Type B pancreatic cell (in vitro differentiated cells): Measurements from ENCODE around the gene COLQ. TPM values are rescaled to one million over a fixed set of nuclear protein-coding genes. Genes with fewer than 3 reads are reported as not detected.
"Not testable (repeated sequence)": the region's sequence is repeated elsewhere in the genome, so short reads cannot be mapped to it uniquely, and the experiment has no call there.

ENCODE experiments used
- DNase-seq: peaks from one replicate; pipeline ENCODE4 v3.0.0; 2021; ENCODE audit warnings: mixed read lengths; ENCODE audit not compliant: unreplicated experiment; ENCODE audit errors: extremely low spot score
- H3K27ac Mint-ChIP-seq: 2 replicates; pipeline ENCODE4 v1.8.0; 2021; ENCODE audit warnings: mild to moderate bottlenecking, mixed read lengths
- H3K27me3 Mint-ChIP-seq: 2 replicates; pipeline ENCODE4 v1.8.0; 2021; ENCODE audit warnings: mixed read lengths
- H3K36me3 Mint-ChIP-seq: 2 replicates; pipeline ENCODE4 v1.8.0; 2021; ENCODE audit warnings: mixed read lengths
- H3K4me1 Mint-ChIP-seq: one replicate; pipeline ENCODE4 v1.8.0; 2021; ENCODE audit warnings: mixed read lengths; ENCODE audit not compliant: unreplicated experiment
- H3K4me3 Mint-ChIP-seq: 2 replicates; pipeline ENCODE4 v1.8.0; 2021; ENCODE audit warnings: mild to moderate bottlenecking, mixed read lengths
- H3K9me3 Mint-ChIP-seq: 2 replicates; pipeline ENCODE4 v1.8.0; 2021; ENCODE audit warnings: mixed read lengths
- CTCF ChIP-seq: fragments of 200-600 bp; sonication (generic); conservative IDR thresholded peaks from 2 replicates; pipeline ENCODE4 v1.5.0; 2021; ENCODE audit warnings: antibody characterized with exemption, mild to moderate bottlenecking
- total RNA-seq: library from RNA; stranded (reverse); gene quantifications from 2 replicates; pipeline ENCODE4 v1.2.1, GENCODE V29; 2021; ENCODE audit warnings: low replicate concordance

COLQ gene
- total RNA-seq, 1 donor from 2014 or later: 4.1 TPM

GRCh38 chr3:15462451-15462850 lies 59.1 kb downstream of the COLQ start:
- DNase-seq: no peak
- peaks cover 5% of the 10 kb centered on the region for H3K4me1 Mint-ChIP-seq
- H3K9me3 Mint-ChIP-seq: peaks cover 5% of the 10 kb centered on the region

GRCh38 chr3:15460891-15461531 lies 60.5 kb downstream of the COLQ start:
- Mint-ChIP-seq H3K27me3 (no peaks in the 10 kb centered on the region), H3K4me1 (peaks cover 5% of the 10 kb centered on the region), H3K4me3 (no peak overlapping the region), H3K27ac (no peak overlapping the region), H3K36me3 (peaks cover 8% of the 10 kb centered on the region), H3K9me3 (peaks cover 5% of the 10 kb centered on the region)
- no peak for DNase-seq
- TF ChIP-seq CTCF: no peak

More at GRCh38 chr3:15462451-15462850, 59.1 kb downstream of the COLQ start:
- peaks cover 8% of the 10 kb centered on the region for H3K36me3 Mint-ChIP-seq
- no peaks in the 10 kb centered on the region for H3K27me3 Mint-ChIP-seq
- H3K27ac Mint-ChIP-seq: no peak overlapping the region
- TF ChIP-seq CTCF: no peak
- H3K4me3 Mint-ChIP-seq: no peak overlapping the region

GRCh38 chr3:15458212-15458780 lies 63.2 kb downstream of the COLQ start:
- Mint-ChIP-seq H3K27me3 (no peaks in the 10 kb centered on the region), H3K4me1 (peaks cover 5% of the 10 kb centered on the region), H3K27ac (no peak overlapping the region), H3K9me3 (peaks cover 5% of the 10 kb centered on the region), H3K4me3 (no peak overlapping the region), H3K36me3 (peaks cover 8% of the 10 kb centered on the region)
- DNase-seq: no peak
- TF ChIP-seq CTCF: no peak

GRCh38 chr3:15456915-15457314 lies 64.6 kb downstream of the COLQ start:
- H3K27me3 Mint-ChIP-seq, H3K36me3 Mint-ChIP-seq, H3K9me3 Mint-ChIP-seq, H3K4me3 Mint-ChIP-seq, DNase-seq, H3K4me1 Mint-ChIP-seq, H3K27ac Mint-ChIP-seq: not testable (repeated sequence)

- H3K36me3 Mint-ChIP-seq: peaks cover 8% of the 10 kb centered on the region
- H3K4me3 Mint-ChIP-seq: no peak overlapping the region
- H3K27me3 Mint-ChIP-seq: no peaks in the 10 kb centered on the region
- H3K27ac Mint-ChIP-seq: no peak overlapping the region
- DNase-seq: no peak
- peaks cover 5% of the 10 kb centered on the region for H3K9me3 Mint-ChIP-seq
- TF ChIP-seq CTCF: no peak
- H3K4me1 Mint-ChIP-seq: peaks cover 5% of the 10 kb centered on the region
Observed at GRCh38 chr3:15456321-15456720, 65.2 kb downstream of the COLQ start.

- no peak for DNase-seq
- no peak overlapping the region for H3K4me3 Mint-ChIP-seq
- no peak overlapping the region for H3K27ac Mint-ChIP-seq
- peaks cover 8% of the 10 kb centered on the region for H3K36me3 Mint-ChIP-seq
- peaks cover 4% of the 10 kb centered on the region for H3K4me1 Mint-ChIP-seq
- no peaks in the 10 kb centered on the region for H3K27me3 Mint-ChIP-seq
- H3K9me3 Mint-ChIP-seq: peaks cover 5% of the 10 kb centered on the region
- no peak for TF ChIP-seq CTCF
Observed at GRCh38 chr3:15455756-15456155, 65.8 kb downstream of the COLQ start.
